ENCODE data around the gene ZNF330.
"Not testable (repeated sequence)": the region's sequence is repeated elsewhere in the genome, so short reads cannot be mapped to it uniquely, and the experiment has no call there.

ZNF330 gene

DNA sequence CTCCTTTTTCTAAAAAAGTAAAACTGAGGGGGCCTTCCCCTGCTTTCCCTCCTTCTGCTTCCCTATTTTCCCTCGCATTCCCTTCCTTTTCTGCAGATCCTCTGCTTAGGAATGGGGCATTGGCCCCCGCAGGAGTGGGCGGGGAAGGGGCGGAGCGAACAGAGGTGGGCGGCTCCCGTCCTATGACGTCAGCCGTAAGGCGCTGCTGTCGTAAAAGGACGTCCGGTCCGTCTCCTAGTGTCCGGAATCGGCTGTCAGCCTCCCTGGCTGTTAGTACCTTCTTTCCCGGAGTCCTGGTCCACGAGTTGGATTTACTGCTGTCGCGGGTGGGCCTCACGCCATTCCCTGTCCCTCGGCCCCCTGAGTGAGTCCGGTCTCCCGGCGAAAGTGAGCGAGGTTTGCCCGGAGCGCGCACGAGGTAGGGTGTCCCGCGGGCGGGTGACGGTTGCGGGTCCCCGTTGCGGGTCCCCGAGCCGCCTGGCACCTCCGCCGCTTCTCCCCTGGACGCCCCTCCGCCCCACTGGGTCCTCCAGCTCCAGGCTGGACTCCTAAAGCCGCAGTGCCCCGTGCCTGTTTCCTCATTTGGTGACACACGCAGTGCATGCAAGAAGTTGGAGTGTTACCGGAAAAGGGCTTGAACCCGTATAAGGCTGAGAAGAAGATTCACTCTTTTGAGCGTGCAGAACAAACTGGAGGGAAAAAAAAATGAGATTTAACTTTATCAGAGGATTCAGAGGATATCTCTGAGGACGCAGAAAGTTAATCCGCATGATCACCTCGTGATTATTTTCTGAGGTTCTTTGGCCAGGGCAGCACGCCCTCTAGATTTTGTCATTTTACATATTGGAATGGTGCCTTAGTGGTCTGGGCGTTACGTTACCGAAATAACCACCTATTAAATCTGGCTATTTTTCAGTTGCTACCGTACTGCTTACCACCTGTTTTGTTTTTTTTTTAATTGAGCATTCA, at the start of gene ZNF330:
Gene ZNF330 (plus strand): TSS at position 205 of the 969 bp plus-strand sequence. CDS start 1,477 bp downstream, outside the sequence.
- in situ Hi-C loops (cut with MboI; ENCODE audit: low sequenced_read_pairs), result no loop called here

DNA sequence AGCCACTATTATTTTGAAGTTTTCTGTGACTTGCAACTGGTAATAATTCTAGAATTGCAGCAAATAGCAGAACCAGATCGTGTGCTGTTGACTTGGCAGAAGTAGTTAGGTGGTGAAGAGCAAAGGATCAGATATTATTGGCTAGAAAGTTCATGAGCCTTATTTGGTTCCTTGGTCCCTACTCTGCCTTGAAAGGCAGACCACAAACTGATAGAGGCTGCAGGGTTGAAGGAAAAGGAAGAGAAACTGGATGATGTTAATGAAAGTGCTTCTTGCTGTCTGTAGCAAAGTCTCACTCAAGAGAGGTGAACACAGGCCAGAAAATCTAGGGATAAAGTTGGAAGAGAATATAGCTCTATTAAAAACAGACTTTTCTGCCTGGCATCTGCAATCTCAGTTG, 46.2 kb upstream of the ZNF330 start:
- in situ Hi-C loops (cut with MboI; ENCODE audit: low sequenced_read_pairs), result no loop called here

- in situ Hi-C loops (cut with MboI; ENCODE audit: low sequenced_read_pairs), result no loop called here
These were observed 43.5 kb upstream of the ZNF330 start for GRCh38 chr4:141177171-141177570.

DNA sequence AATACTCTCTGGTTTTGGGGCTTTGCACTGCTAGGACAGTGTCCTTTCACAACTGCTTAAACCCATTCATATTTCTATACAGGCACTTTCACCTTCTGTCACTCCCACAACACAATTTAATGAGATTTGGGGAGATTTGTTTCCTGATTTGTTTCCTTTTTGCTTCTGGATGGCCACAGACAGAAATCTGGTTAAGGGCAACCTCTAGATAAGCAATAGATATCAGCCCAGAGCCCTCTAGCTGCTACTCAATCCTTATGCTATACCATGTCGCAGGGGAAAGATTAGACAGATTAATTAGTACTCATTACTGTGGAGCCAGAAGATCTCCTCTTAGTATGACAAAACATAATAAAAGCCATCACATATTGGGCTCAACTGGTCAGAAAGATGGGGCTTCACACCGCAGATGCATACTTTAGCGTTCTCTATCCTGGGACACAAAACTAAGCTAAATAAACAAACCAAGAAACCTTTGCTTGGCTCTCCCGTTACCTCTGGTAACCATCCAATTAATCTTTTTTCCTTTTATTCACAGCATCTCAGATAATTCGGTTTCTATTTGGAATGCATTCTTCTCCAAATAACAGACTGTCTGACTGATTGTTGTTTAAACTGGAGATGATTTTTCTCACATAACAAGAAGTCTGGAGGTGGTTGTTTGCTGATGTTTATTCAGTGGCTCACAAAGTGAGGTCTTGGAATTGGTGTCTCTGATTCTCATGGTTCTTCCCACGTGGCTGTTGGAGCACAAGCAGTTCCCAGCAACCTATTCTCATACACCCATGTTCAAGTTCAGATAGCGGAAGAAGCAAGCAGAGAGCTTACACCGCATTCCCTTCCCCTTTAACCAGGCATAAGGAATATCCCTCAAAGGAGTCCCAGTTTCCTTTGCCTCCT, 41.0 kb upstream of the ZNF330 start:
- in situ Hi-C loops (cut with MboI; ENCODE audit: low sequenced_read_pairs), result no loop called here

- in situ Hi-C loops (cut with MboI; ENCODE audit: low sequenced_read_pairs), result no loop called here
These were observed 39.5 kb upstream of the ZNF330 start for GRCh38 chr4:141180991-141181761.

DNA sequence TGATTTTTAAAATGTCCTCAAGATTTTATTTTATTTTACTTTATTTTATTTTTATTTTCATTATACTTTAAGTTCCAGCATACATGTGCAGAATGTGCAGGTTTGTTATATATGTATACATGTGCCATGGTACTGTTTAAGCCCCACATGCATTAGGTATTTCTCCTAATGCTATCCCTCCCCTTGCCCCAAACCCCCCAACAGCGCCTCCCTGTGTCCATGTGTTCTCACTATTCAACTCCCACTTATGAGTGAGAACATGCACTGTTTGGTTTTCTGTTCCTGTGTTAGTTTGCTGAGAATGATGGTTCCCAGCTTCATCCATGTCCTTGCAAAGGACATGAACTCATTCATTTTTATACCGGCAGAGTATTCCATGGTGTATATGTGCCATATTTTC, 37.2 kb upstream of the ZNF330 start:
- in situ Hi-C loops (cut with MboI; ENCODE audit: low sequenced_read_pairs), result not testable (repeated sequence)

GRCh38 chr4:141192564-141192963, 28.1 kb upstream of the ZNF330 start:
- in situ Hi-C loops (cut with MboI; ENCODE audit: low sequenced_read_pairs), result no loop called here

DNA sequence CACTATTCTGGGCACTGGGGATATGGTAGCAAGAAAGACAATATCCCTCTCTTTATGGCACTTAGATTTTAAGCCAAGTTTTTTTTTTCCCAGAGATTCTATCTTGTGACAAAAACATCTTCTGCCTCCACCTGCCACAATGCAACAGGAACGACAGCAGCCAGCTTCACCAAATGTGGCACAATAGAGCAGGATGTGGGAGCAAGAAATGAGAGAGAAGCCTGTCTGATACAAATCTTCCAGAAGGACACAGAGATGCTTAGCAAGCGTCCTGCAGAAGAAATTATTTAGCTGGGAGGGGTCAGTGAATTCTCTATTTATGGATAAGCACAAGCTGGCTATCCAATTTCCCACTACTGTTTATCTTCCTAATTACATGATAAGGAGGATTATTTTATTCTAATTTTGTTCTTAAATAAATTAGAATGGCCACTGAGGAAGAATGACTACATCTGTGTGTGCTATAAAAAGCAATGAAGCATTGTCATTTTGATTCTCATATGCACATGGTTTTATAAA, 27.1 kb upstream of the ZNF330 start:
- in situ Hi-C loops (cut with MboI; ENCODE audit: low sequenced_read_pairs), result no loop called here

DNA sequence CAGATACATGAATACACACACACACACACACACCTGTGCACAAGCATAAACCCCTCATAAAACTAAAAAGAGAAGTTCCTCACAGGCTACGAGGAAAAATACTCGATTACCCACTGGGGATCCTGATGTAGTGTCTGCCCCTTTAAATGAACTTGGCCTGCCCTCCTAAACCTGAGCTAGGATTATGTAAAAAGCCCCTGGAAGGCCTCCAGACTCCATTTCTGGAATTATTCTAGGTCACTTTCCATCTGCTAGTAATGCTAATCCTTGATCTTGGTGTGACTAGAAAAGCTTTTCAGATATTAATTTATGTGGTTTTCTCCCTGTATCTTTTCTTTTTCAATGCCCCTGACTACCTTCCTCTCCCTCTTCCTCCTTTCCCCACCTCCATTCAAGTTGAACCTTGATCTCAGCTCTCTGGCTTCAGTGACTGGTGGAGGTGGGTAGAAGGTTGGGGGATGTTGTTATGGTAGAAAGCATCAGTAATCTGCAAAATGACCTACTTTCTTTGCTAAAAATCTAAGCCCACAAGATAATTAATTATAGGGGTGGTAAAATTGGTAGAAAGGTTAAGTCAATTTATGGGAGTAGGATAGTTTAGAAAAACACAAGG, 25.5 kb upstream of the ZNF330 start:
- in situ Hi-C loops (cut with MboI; ENCODE audit: low sequenced_read_pairs), result no loop called here

DNA sequence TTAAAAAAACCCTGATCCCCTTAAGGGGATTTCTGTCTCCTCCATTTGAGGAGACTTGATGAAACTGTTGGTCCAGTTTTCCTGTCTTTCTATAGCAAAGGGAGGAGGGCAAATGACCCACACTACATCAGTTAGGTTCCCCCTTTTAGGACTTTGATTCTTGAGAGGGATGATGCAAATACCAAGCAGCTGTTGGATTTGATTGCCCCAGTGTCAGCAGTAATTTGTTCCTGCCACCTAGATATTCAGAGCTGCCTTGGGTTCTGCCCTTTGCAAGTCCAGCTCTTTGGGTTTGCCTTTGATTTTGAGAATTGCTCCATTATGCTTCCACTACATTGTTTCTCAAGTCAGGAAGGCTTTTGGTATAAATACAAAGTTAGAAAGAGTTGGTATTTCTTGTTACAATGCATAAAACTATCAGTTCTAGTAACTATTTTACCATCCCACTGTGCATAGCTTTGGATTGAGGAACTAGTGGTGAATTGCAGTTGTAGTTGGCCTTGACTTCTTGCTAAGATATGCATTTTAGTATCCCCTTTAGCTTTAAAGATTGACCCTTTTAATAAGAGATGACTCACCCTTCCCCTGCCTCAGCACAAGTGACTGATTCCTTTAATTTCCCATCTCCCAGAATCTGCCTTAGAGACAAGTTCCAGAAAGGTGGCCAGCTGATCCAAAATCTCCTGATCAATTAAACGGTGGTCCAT, 24.3 kb upstream of the ZNF330 start:
- in situ Hi-C loops (cut with MboI; ENCODE audit: low sequenced_read_pairs), result no loop called here

DNA sequence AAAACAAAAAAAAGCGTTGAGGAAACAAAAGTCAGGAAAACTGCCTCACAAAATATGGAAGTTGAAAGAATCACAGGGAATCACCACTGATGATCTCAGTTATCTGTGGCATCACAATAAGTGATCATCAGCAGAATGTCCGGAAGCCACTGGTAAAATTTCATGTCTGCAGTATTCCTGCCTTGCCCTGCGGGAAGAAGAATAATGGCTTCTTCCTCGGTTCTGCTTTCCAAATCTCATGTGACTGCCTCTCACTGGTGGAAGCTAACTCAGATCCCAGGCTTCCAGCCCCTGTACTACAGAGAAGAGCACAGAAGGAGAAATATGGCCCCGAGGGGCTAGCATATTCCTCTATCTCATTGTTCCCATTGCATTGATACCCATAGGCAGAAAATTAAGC, 12.7 kb upstream of the ZNF330 start:
- in situ Hi-C loops (cut with MboI; ENCODE audit: low sequenced_read_pairs), result no loop called here

- in situ Hi-C loops (cut with MboI; ENCODE audit: low sequenced_read_pairs), result no loop called here
These were observed 10.5 kb upstream of the ZNF330 start for GRCh38 chr4:141210168-141210567.

DNA sequence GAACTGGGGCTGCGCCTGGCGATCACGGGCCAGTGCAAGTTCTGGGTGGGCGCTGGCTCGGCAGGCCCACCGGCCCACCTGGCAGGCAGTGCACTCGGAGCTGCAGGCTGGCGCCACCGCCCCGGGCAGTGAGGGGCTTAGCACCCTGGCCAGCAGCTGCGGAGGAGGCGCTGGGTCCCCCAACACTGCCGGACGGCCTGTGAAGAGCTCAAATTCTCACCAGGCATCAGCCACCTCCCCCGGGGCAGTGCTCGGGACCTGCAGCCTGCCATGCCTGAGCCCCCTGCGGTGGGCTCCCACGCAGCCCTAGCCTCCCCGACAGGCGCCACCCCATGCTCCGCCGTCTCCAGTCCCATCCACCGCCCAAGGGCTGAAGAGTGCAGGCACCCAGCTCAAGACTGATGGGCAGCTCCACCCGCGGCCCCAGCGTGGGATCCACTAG, 7.1 kb upstream of the ZNF330 start:
- in situ Hi-C loops (cut with MboI; ENCODE audit: low sequenced_read_pairs), result no loop called here

DNA sequence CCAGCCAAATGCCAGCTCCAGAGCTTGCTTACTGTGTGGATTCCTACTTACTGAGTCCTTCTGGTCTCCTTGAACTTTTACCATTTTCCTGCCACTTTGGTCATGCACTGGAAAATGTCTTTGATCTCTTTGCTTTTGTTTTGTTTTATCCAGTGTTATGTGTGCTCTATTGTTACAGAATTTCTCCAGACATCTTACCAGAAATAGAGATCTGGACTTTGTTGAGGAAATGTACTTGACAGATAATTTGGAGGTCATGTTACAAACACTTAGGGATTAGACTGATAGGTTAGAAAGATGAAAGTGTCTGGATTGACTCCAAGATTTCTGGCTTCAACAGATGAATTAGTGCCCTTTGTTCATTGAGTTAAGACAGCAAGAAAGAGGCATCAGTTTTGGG, 5.7 kb upstream of the ZNF330 start:
- in situ Hi-C loops (cut with MboI; ENCODE audit: low sequenced_read_pairs), result no loop called here

DNA sequence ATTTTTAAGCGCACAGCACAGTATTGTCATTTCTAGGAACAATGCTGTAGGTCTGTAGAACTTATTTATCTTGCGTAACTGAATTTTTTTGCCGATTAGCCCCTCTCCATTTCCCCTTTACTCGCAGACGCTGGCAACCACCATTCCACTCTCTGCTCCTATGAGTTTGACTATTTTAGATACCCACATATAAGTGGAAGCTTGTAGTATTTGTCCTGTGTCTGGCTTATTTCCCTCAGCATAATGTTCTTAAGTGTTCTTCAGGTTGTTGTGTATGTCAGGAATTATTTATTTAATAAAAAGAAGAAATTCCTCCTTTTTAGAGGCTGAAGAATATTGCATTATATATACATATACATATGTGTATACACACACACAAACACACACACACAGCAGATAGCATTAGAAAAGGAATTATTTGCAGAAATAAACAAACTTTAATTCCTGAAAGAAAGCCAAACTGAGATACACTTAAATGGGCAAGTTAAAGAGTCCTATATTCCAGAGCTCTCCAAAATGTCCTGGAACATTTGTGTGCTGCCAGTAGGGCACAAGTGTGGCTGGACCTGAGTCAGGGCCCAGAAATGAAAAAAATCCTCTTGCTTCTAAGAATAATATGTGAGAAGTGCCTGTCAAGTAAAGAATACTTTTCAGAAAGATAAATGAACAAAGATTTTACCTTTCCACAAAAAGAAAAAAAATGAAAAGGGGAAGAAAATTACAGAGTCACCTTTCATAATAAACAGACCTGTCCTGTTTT, 4.5 kb upstream of the ZNF330 start:
- in situ Hi-C loops (cut with MboI; ENCODE audit: low sequenced_read_pairs), result no loop called here

GRCh38 chr4:141220271-141220670, 424 bp upstream of the ZNF330 start:
- in situ Hi-C loops (cut with MboI; ENCODE audit: low sequenced_read_pairs), result no loop called here

- in situ Hi-C loops (cut with MboI; ENCODE audit: low sequenced_read_pairs), result no loop called here
These were observed 2.7 kb downstream of the ZNF330 start for GRCh38 chr4:141223418-141223817.

GRCh38 chr4:141227280-141227679, 6.6 kb downstream of the ZNF330 start:
- in situ Hi-C loops (cut with MboI; ENCODE audit: low sequenced_read_pairs), result not testable (repeated sequence)

Data from HL-60/S4 treated with phorbol 12-myristate 13-acetate at 8.2 ng/mL for 4 days and 3 days (cell line).